Activated CD8-positive, alpha-beta T cell treated with anti-CD3 and anti-CD28 coated beads for 36 hours (primary cell): ENCODE data around the gene CD46. TPM values are rescaled to one million over a fixed set of nuclear protein-coding genes. Genes with fewer than 3 reads are reported as not detected.

ENCODE experiments used
- ATAC-seq: fragments of 200-7000 bp; cut with Tn5 transposase; one replicate; pipeline ENCODE4 v1.10.0; 2021; ENCODE audit warnings: mild to moderate bottlenecking, moderate library complexity
- CTCF ChIA-PET: fragments of 350-600 bp; sonication (Branson Sonifier 250); formaldehyde crosslinking; loops from one replicate; lab custom pipeline; 2021; ENCODE audit warnings: antibody characterized with exemption; lab: Charles Lee
- POLR2A ChIA-PET: fragments of 350-600 bp; sonication (Branson Sonifier 250); formaldehyde crosslinking; loops from one replicate; lab custom pipeline; 2021; ENCODE audit warnings: antibody characterized with exemption; lab: Charles Lee
- DNase-seq: peaks from one replicate; pipeline ENCODE4 v3.0.0-alpha.2; 2020
- H3K27ac Mint-ChIP-seq: one replicate; pipeline ENCODE4 v1.8.0; 2021; ENCODE audit warnings: mild to moderate bottlenecking, mixed read lengths
- H3K27me3 Mint-ChIP-seq: one replicate; pipeline ENCODE4 v1.8.0; 2021; ENCODE audit warnings: mixed read lengths
- H3K36me3 Mint-ChIP-seq: one replicate; pipeline ENCODE4 v1.8.0; 2021; ENCODE audit warnings: low read depth, mixed read lengths
- H3K4me1 Mint-ChIP-seq: one replicate; pipeline ENCODE4 v1.8.0; 2021; ENCODE audit warnings: low read depth, mixed read lengths
- H3K4me3 Mint-ChIP-seq: one replicate; pipeline ENCODE4 v1.8.0; 2021; ENCODE audit warnings: mild to moderate bottlenecking, moderate library complexity, mixed read lengths
- H3K9me3 Mint-ChIP-seq: one replicate; pipeline ENCODE4 v1.8.0; 2021; ENCODE audit warnings: mixed read lengths
- intact Hi-C: fragments of 100-400 bp; cut with micrococcal nuclease; formaldehyde crosslinking; loops from one replicate; pipeline ENCODE4 v1.10.0; 2022
- total RNA-seq, 2 experiments: library from RNA; stranded (reverse); gene quantifications; one replicate each; pipeline ENCODE4 v1.2.3, GENCODE V29; 2021
- TF ChIP-seq, protein P1 (sequence below): fragments of 200-600 bp; IDR thresholded peaks from one replicate; pipeline ENCODE4 v1.8.0; 2022; ENCODE audit warnings: antibody characterized with exemption, mild to moderate bottlenecking

CD46 gene
- total RNA-seq, 2 experiments from 2014 or later, result 77.7 to 84.3 TPM

GRCh38 chr1:207830788-207831187, 78.9 kb downstream of the CD46 start:
- H3K27ac Mint-ChIP-seq, result peak overlapping the region; percentile 91
- H3K4me3 Mint-ChIP-seq, result no peak overlapping the region
- TF ChIP-seq, protein P1, sequence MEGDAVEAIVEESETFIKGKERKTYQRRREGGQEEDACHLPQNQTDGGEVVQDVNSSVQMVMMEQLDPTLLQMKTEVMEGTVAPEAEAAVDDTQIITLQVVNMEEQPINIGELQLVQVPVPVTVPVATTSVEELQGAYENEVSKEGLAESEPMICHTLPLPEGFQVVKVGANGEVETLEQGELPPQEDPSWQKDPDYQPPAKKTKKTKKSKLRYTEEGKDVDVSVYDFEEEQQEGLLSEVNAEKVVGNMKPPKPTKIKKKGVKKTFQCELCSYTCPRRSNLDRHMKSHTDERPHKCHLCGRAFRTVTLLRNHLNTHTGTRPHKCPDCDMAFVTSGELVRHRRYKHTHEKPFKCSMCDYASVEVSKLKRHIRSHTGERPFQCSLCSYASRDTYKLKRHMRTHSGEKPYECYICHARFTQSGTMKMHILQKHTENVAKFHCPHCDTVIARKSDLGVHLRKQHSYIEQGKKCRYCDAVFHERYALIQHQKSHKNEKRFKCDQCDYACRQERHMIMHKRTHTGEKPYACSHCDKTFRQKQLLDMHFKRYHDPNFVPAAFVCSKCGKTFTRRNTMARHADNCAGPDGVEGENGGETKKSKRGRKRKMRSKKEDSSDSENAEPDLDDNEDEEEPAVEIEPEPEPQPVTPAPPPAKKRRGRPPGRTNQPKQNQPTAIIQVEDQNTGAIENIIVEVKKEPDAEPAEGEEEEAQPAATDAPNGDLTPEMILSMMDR, result no peak
- ATAC-seq (no peak), DNase-seq (no peak)
- POLR2A ChIA-PET, result interaction anchor here (0.7 to 3.6 kb wide), 7 partner anchors 8 to 133 kb away, joined by 3 to 14 read pairs (median 5); no protein-coding TSS in a partner anchor
- H3K9me3 Mint-ChIP-seq, result no peaks in the 10 kb centered on the region
- H3K27me3 Mint-ChIP-seq, result no peaks in the 10 kb centered on the region
- intact Hi-C loops, result no loop called here
- peaks cover 97% of the 10 kb centered on the region for H3K4me1 Mint-ChIP-seq
- CTCF ChIA-PET, result interaction anchor here (1.4 to 11.3 kb wide), 6 partner anchors 12 to 133 kb away, joined by 4 to 387 read pairs (median 25); no protein-coding TSS in a partner anchor
- peaks cover 28% of the 10 kb centered on the region for H3K36me3 Mint-ChIP-seq

DNA sequence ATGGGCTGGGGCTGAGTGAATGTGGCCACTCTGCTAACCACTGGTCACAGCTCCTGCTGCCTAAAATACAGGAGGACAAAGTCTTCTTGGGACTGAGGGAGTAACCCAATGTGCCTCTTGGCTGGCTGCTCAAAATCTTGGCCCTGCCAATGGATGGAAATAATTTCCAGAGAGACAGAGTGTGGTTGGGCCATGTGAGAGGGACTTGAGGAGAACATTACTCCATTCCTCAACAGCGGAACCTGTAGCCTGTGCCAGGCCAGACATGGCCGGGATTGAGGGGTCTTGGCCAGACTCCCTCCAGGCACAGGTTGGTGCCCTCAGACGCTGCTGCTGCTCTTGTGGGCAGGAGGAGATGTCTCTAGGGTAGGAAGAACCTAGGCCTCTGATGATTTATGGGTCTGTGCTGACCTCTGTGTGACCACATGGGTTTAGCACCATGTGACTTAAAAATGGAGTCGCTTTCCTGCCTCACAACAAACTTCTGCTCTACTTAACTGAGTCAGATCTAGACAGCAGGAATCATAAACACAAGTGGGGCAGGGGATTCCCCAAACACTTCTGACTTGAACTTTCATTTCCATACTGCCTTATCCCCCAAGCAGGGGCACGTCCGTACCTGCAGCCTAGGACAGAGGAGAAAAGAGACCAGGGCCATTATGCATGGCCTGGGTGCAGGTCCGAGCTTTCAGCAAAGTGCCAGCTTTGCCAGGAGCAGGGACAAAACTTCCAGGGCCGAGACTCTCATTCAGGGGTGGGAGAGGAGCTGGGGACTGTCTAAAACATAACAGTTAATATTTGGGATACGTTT, 79.9 kb downstream of the CD46 start:
- ChIA-PET POLR2A (interaction anchor here (0.6 to 3.6 kb wide), 8 partner anchors 8 to 79 kb away, joined by 3 to 14 read pairs (median 4); no protein-coding TSS in a partner anchor), CTCF (interaction anchor here (0.6 to 11.3 kb wide), 6 partner anchors 17 to 131 kb away, joined by 3 to 387 read pairs (median 6); no protein-coding TSS in a partner anchor)
- Mint-ChIP-seq H3K4me3 (peak overlapping the region; percentile 58), H3K9me3 (no peaks in the 10 kb centered on the region), H3K36me3 (peaks cover 24% of the 10 kb centered on the region), H3K27me3 (no peaks in the 10 kb centered on the region), H3K27ac (peak overlapping the region; percentile 91), H3K4me1 (peaks cover 96% of the 10 kb centered on the region)
- TF ChIP-seq, protein P1, result no peak
- DNase-seq (peak; percentile 81), ATAC-seq (peak; percentile 91)
- intact Hi-C loops, result no loop called here

GRCh38 chr1:207832796-207833195, 80.9 kb downstream of the CD46 start:
- Mint-ChIP-seq H3K36me3 (peaks cover 31% of the 10 kb centered on the region), H3K27ac (peak overlapping the region; percentile 91), H3K4me3 (no peak overlapping the region), H3K9me3 (no peaks in the 10 kb centered on the region), H3K27me3 (no peaks in the 10 kb centered on the region), H3K4me1 (peaks cover 96% of the 10 kb centered on the region)
- ChIA-PET CTCF (interaction anchor here (0.8 to 11.3 kb wide), 5 partner anchors 9 to 130 kb away, joined by 3 to 387 read pairs (median 11); no protein-coding TSS in a partner anchor), POLR2A (interaction anchor here (0.7 to 3.6 kb wide), 11 partner anchors 9 to 80 kb away, joined by 3 to 14 read pairs (median 4); no protein-coding TSS in a partner anchor)
- ATAC-seq (no peak), DNase-seq (no peak)
- TF ChIP-seq, protein P1, result no peak
- intact Hi-C loops, result no loop called here

- TF ChIP-seq, protein P1, result no peak
- H3K27ac Mint-ChIP-seq, result peak overlapping the region; percentile 91
- no peak for DNase-seq
- ChIA-PET POLR2A (interaction anchor here (0.6 to 3.6 kb wide), 9 partner anchors 11 to 50 kb away, joined by 3 to 14 read pairs (median 6); no protein-coding TSS in a partner anchor), CTCF (interaction anchor here (0.7 to 11.3 kb wide), 6 partner anchors 9 to 130 kb away, joined by 3 to 387 read pairs (median 9); no protein-coding TSS in a partner anchor)
- peaks cover 94% of the 10 kb centered on the region for H3K4me1 Mint-ChIP-seq
- peaks cover 33% of the 10 kb centered on the region for H3K36me3 Mint-ChIP-seq
- intact Hi-C loops, result no loop called here
- no peaks in the 10 kb centered on the region for H3K27me3 Mint-ChIP-seq
- no peak for ATAC-seq
- H3K4me3 Mint-ChIP-seq, result no peak overlapping the region
- H3K9me3 Mint-ChIP-seq, result no peaks in the 10 kb centered on the region
These were observed 81.5 kb downstream of the CD46 start for GRCh38 chr1:207833381-207833780.
